GM12872 (cell line): ENCODE results near the gene DAPK3.

Source experiments
- CTCF ChIP-seq: IDR thresholded peaks from 3 replicates; pipeline ENCODE4 v1.5.1; 2011; ENCODE audit warnings: low read depth, mild to moderate bottlenecking, low read length, moderate library complexity; ENCODE audit not compliant: insufficient read depth

Gene DAPK3

GRCh38 chr19:3958836-3959765 is 11.8 kb downstream of the DAPK3 start:
- TF ChIP-seq CTCF, result no peak

- TF ChIP-seq CTCF, result no peak
Measured at GRCh38 chr19:3955688-3956087, 15.2 kb downstream of the DAPK3 start.

- no peak for TF ChIP-seq CTCF
Measured at GRCh38 chr19:3954107-3954506, 16.8 kb downstream of the DAPK3 start.

- TF ChIP-seq CTCF, result no peak
Measured at GRCh38 chr19:3950871-3951861, 19.7 kb downstream of the DAPK3 start.

GRCh38 chr19:3949997-3950859 is 20.7 kb downstream of the DAPK3 start:
- TF ChIP-seq CTCF, result no peak

GRCh38 chr19:3949294-3949693 is 21.6 kb downstream of the DAPK3 start:
- no peak for TF ChIP-seq CTCF
